ENCODE data around the gene ACAD11. TPM values are rescaled to one million over a fixed set of nuclear protein-coding genes. Genes with fewer than 3 reads are reported as not detected.
"Not testable (repeated sequence)": the region's sequence is repeated elsewhere in the genome, so short reads cannot be mapped to it uniquely, and the experiment has no call there.

The ACAD11 gene
- total RNA-seq, 1 donor from 2014 or later = 21.8 TPM

GRCh38 chr3:132616780-132617179 is 42.8 kb downstream of the ACAD11 start:
- H3K9me3 Mint-ChIP-seq = peaks cover 20% of the 10 kb centered on the region
- peaks cover 44% of the 10 kb centered on the region for H3K36me3 Mint-ChIP-seq
- no peaks in the 10 kb centered on the region for H3K27me3 Mint-ChIP-seq (ENCODE audit: low read depth)
- no peaks in the 10 kb centered on the region for H3K4me1 Mint-ChIP-seq
- no peak overlapping the region for H3K27ac Mint-ChIP-seq
- TF ChIP-seq, protein P1, sequence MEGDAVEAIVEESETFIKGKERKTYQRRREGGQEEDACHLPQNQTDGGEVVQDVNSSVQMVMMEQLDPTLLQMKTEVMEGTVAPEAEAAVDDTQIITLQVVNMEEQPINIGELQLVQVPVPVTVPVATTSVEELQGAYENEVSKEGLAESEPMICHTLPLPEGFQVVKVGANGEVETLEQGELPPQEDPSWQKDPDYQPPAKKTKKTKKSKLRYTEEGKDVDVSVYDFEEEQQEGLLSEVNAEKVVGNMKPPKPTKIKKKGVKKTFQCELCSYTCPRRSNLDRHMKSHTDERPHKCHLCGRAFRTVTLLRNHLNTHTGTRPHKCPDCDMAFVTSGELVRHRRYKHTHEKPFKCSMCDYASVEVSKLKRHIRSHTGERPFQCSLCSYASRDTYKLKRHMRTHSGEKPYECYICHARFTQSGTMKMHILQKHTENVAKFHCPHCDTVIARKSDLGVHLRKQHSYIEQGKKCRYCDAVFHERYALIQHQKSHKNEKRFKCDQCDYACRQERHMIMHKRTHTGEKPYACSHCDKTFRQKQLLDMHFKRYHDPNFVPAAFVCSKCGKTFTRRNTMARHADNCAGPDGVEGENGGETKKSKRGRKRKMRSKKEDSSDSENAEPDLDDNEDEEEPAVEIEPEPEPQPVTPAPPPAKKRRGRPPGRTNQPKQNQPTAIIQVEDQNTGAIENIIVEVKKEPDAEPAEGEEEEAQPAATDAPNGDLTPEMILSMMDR (IDR thresholded peaks at IDR 0.05; ENCODE audit: unreplicated experiment) = no peak
- no peak overlapping the region for H3K4me3 Mint-ChIP-seq
- DNase-seq (ENCODE audit: low spot score in 2 of 2, unreplicated experiment in 2 of 2) = no peak

- Mint-ChIP-seq H3K9me3 (peaks cover 22% of the 10 kb centered on the region), H3K4me3 (no peak overlapping the region), H3K27me3 (ENCODE audit: low read depth) (no peaks in the 10 kb centered on the region), H3K4me1 (no peaks in the 10 kb centered on the region), H3K27ac (no peak overlapping the region), H3K36me3 (peaks cover 44% of the 10 kb centered on the region)
- DNase-seq (ENCODE audit: low spot score in 2 of 2, unreplicated experiment in 2 of 2) = no peak
- TF ChIP-seq, protein P1 (IDR thresholded peaks at IDR 0.05; ENCODE audit: unreplicated experiment) = no peak
These were observed 43.7 kb downstream of the ACAD11 start for GRCh38 chr3:132615881-132616280.

- not testable (repeated sequence) for H3K4me1 Mint-ChIP-seq; DNase-seq (ENCODE audit: low spot score in 2 of 2, unreplicated experiment in 2 of 2); H3K27me3 Mint-ChIP-seq (ENCODE audit: low read depth); H3K4me3 Mint-ChIP-seq; H3K27ac Mint-ChIP-seq
- Mint-ChIP-seq H3K36me3 (peaks cover 39% of the 10 kb centered on the region), H3K9me3 (peaks cover 19% of the 10 kb centered on the region)
These were observed 44.3 kb downstream of the ACAD11 start for GRCh38 chr3:132615301-132615700.

DNA sequence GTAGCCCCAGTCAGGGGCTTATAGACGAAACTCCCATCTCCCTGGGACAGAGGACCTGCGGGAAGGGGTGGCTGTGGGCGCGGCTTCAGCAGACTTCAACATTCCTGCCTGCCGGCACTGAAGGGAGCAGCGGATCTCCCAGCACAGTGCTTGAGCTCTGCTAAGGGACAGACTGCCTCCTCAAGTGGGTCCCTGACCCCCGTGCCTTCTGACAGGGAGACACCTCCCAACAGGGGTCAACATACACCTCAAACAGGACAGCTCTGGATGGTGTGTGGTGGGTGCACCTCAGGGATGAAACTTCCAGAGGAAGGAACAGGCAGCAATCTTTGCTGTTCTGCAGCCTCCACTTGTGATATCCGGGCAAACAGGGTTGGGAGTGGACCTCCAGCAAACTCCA is 53.0 kb downstream of the ACAD11 start:
- H3K4me1 Mint-ChIP-seq = peaks cover 17% of the 10 kb centered on the region
- DNase-seq (ENCODE audit: low spot score in 2 of 2, unreplicated experiment in 2 of 2); H3K4me3 Mint-ChIP-seq; H3K27me3 Mint-ChIP-seq (ENCODE audit: low read depth): not testable (repeated sequence)
- H3K27ac Mint-ChIP-seq = peak overlapping the region; percentile 71
- peaks cover 41% of the 10 kb centered on the region for H3K36me3 Mint-ChIP-seq
- H3K9me3 Mint-ChIP-seq = peaks cover 35% of the 10 kb centered on the region

GRCh38 chr3:132606085-132606484 is 53.5 kb downstream of the ACAD11 start:
- TF ChIP-seq, protein P1 (IDR thresholded peaks at IDR 0.05; ENCODE audit: unreplicated experiment) = no peak
- no peak for DNase-seq (ENCODE audit: low spot score in 2 of 2, unreplicated experiment in 2 of 2)
- H3K9me3 Mint-ChIP-seq = peaks cover 32% of the 10 kb centered on the region
- no peaks in the 10 kb centered on the region for H3K27me3 Mint-ChIP-seq (ENCODE audit: low read depth)
- H3K27ac Mint-ChIP-seq = peak overlapping the region; percentile 71
- H3K36me3 Mint-ChIP-seq = peaks cover 38% of the 10 kb centered on the region
- peaks cover 17% of the 10 kb centered on the region for H3K4me1 Mint-ChIP-seq
- no peak overlapping the region for H3K4me3 Mint-ChIP-seq

GRCh38 chr3:132605374-132605792 is 54.2 kb downstream of the ACAD11 start:
- Mint-ChIP-seq H3K4me3 (no peak overlapping the region), H3K27me3 (ENCODE audit: low read depth) (no peaks in the 10 kb centered on the region), H3K36me3 (peaks cover 35% of the 10 kb centered on the region), H3K9me3 (peaks cover 27% of the 10 kb centered on the region), H3K4me1 (peaks cover 17% of the 10 kb centered on the region), H3K27ac (peak overlapping the region; percentile 21)
- DNase-seq (ENCODE audit: low spot score in 2 of 2, unreplicated experiment in 2 of 2) = no peak
- TF ChIP-seq, protein P1 (IDR thresholded peaks at IDR 0.05; ENCODE audit: unreplicated experiment) = no peak

- H3K36me3 Mint-ChIP-seq = peaks cover 11% of the 10 kb centered on the region
- H3K4me3 Mint-ChIP-seq; H3K27me3 Mint-ChIP-seq (ENCODE audit: low read depth); H3K9me3 Mint-ChIP-seq; DNase-seq (ENCODE audit: low spot score in 2 of 2, unreplicated experiment in 2 of 2); H3K4me1 Mint-ChIP-seq; H3K27ac Mint-ChIP-seq: not testable (repeated sequence)
These were observed 59.0 kb downstream of the ACAD11 start for GRCh38 chr3:132600614-132601013.

Data from mesothelial cell of epicardium (in vitro differentiated cells).